GM23338 (cell line): Measurements from ENCODE around the gene GGCT. TPM values are rescaled to one million over a fixed set of nuclear protein-coding genes. Genes with fewer than 3 reads are reported as not detected.
"Not testable (repeated sequence)": the region's sequence is repeated elsewhere in the genome, so short reads cannot be mapped to it uniquely, and the experiment has no call there.

Experiments
- ATAC-seq: fragments of 200-7000 bp; cut with Tn5 transposase; 3 replicates; pipeline ENCODE4 v1.9.1; 2020
- DNase-seq: peaks from one replicate; pipeline ENCODE4 v3.0.0-alpha.2; 2015; ENCODE audit warnings: low spot score
- H2AFZ ChIP-seq: fragments of 200-600 bp; sonication (generic); 2 replicates; pipeline ENCODE4 v1.8.0; 2016; ENCODE audit warnings: antibody characterized with exemption, mild to moderate bottlenecking, moderate library complexity
- H3F3A ChIP-seq: fragments of 200-600 bp; sonication (generic); replicated peaks from 2 replicates; pipeline ENCODE4 v1.8.0; 2017; ENCODE audit warnings: antibody characterized with exemption, mixed run types, low read depth
- H3K27ac ChIP-seq: fragments of 200-600 bp; sonication (generic); 2 replicates; pipeline ENCODE4 v1.6.1; 2016; ENCODE audit warnings: low read depth
- H3K27me3 ChIP-seq: fragments of 200-600 bp; sonication (generic); 2 replicates; pipeline ENCODE4 v1.8.0; 2016; ENCODE audit warnings: mild to moderate bottlenecking, mixed run types, moderate library complexity; ENCODE audit not compliant: insufficient read depth
- H3K36me3 ChIP-seq: fragments of 200-600 bp; sonication (generic); 2 replicates; pipeline ENCODE4 v1.8.0; 2016; ENCODE audit warnings: mild to moderate bottlenecking; ENCODE audit not compliant: insufficient read depth
- H3K4me1 ChIP-seq: fragments of 200-600 bp; sonication (generic); 2 replicates; pipeline ENCODE4 v1.8.0; 2016; ENCODE audit warnings: mild to moderate bottlenecking, moderate library complexity; ENCODE audit not compliant: insufficient read depth
- H3K4me2 ChIP-seq: fragments of 200-600 bp; sonication (generic); 2 replicates; pipeline ENCODE4 v1.7.1; 2017; ENCODE audit warnings: mixed run types
- H3K4me3 ChIP-seq: fragments of 200-600 bp; sonication (generic); 2 replicates; pipeline ENCODE4 v1.6.1; 2016; ENCODE audit warnings: mixed run types
- H3K79me2 ChIP-seq: fragments of 200-600 bp; sonication (generic); replicated peaks from 2 replicates; pipeline ENCODE4 v1.8.0; 2017; ENCODE audit warnings: mild to moderate bottlenecking; ENCODE audit not compliant: insufficient read depth
- H3K9me2 ChIP-seq: fragments of 200-600 bp; sonication (generic); 2 replicates; pipeline ENCODE4 v1.8.0; 2017; ENCODE audit not compliant: insufficient read depth
- H4K20me1 ChIP-seq: fragments of 200-600 bp; sonication (generic); replicated peaks from 2 replicates; pipeline ENCODE4 v1.8.0; 2017; ENCODE audit warnings: mild to moderate bottlenecking; ENCODE audit not compliant: insufficient read depth
- H3K27ac Mint-ChIP-seq: 2 replicates; pipeline ENCODE4 v1.8.0; 2020; ENCODE audit warnings: inconsistent platforms, mild to moderate bottlenecking, moderate library complexity, mixed read lengths
- H3K27me3 Mint-ChIP-seq: 3 replicates; pipeline ENCODE4 v1.8.0; 2022; ENCODE audit warnings: low read depth, mild to moderate bottlenecking, moderate library complexity, mixed read lengths, inconsistent platforms; ENCODE audit not compliant: insufficient read depth, poor library complexity
- H3K36me3 Mint-ChIP-seq: 3 replicates; pipeline ENCODE4 v1.8.0; 2021; ENCODE audit warnings: low read depth, mild to moderate bottlenecking, inconsistent platforms, moderate library complexity, mixed read lengths
- H3K4me1 Mint-ChIP-seq: 3 replicates; pipeline ENCODE4 v1.8.0; 2020; ENCODE audit warnings: mild to moderate bottlenecking, inconsistent platforms, mixed read lengths
- H3K4me3 Mint-ChIP-seq: 3 replicates; pipeline ENCODE4 v1.8.0; 2021; ENCODE audit warnings: moderate library complexity, mild to moderate bottlenecking, inconsistent platforms, mixed read lengths
- H3K9me3 Mint-ChIP-seq: 3 replicates; pipeline ENCODE4 v1.8.0; 2020; ENCODE audit warnings: moderate library complexity, mild to moderate bottlenecking, inconsistent platforms, mixed read lengths
- ETS1 ChIP-seq: IDR thresholded peaks from 2 replicates; pipeline ENCODE4 v1.6.1; 2016; ENCODE audit warnings: antibody characterized with exemption
- EZH2 ChIP-seq: fragments of 200-600 bp; sonication (generic); IDR thresholded peaks from one replicate; pipeline ENCODE4 v1.8.0; 2017; ENCODE audit warnings: antibody characterized with exemption, mild to moderate bottlenecking, low read depth; ENCODE audit not compliant: unreplicated experiment
- EZH2phosphoT487 ChIP-seq: fragments of 200-600 bp; sonication (generic); IDR thresholded peaks from one replicate; pipeline ENCODE4 v1.8.1; 2018; ENCODE audit warnings: antibody characterized with exemption; ENCODE audit not compliant: unreplicated experiment
- JUNB ChIP-seq: IDR thresholded peaks from one replicate; pipeline ENCODE4 v1.6.1; 2016; ENCODE audit warnings: antibody characterized with exemption; ENCODE audit not compliant: unreplicated experiment
- POLR2AphosphoS5 ChIP-seq: IDR thresholded peaks from 2 replicates; pipeline ENCODE4 v1.6.1; 2016; ENCODE audit warnings: antibody characterized with exemption, low read depth
- ZNF331 ChIP-seq: fragments of 250-450 bp; sonication (Bioruptor Pico); IDR thresholded peaks from 2 replicates; pipeline ENCODE4 v1.5.0; 2020; ENCODE audit warnings: low read depth, mild to moderate bottlenecking, moderate library complexity
- polyA plus RNA-seq: library from polyadenylated mRNA; unstranded; fragments of >200 nt; fragmentation: Nextera tagmentation; extraction: Ambion mirVana; gene quantifications from 2 replicates; pipeline ENCODE4 v1.2.1, GENCODE V29; 2016
- total RNA-seq: library from RNA; depleted of rRNA; stranded (reverse); fragments of >200 nt; shearing (Covaris generic); gene quantifications from 2 replicates; pipeline ENCODE4 v1.2.3, GENCODE V29; 2014
- TF ChIP-seq, protein P1 (sequence below): fragments of 250-450 bp; sonication (Bioruptor Pico); IDR thresholded peaks from 2 replicates; pipeline ENCODE4 v1.5.0; 2020; ENCODE audit warnings: mild to moderate bottlenecking, moderate library complexity
- TF ChIP-seq, protein P2 (sequence below), 2 experiments: fragments of 200-600 bp in 1 of 2; sonication (generic) in 1 of 2; conservative IDR thresholded peaks; 2 replicates each; pipeline versions ENCODE4 v1.5.1 to v1.6.1; 2016 to 2017; ENCODE audit warnings: antibody characterized with exemption in 2 of 2, low read depth in 2 of 2, mild to moderate bottlenecking in 2 of 2, moderate library complexity in 1 of 2

Gene GGCT
- total and polyA plus RNA-seq, 2 experiments from 2014 or later, result 104 to 229 TPM

- no peak overlapping the region for H3K4me2 ChIP-seq
- no peak overlapping the region for H2AFZ ChIP-seq
- H3K9me2 ChIP-seq, result no peaks in the 10 kb centered on the region
- H3K4me3 Mint-ChIP-seq, result no peak overlapping the region
- H3K27ac ChIP-seq, result no peak overlapping the region
- no peaks in the 10 kb centered on the region for H3K36me3 ChIP-seq
- no peaks in the 10 kb centered on the region for H3K79me2 ChIP-seq
- no peaks in the 10 kb centered on the region for H3K36me3 Mint-ChIP-seq
- H3K9me3 Mint-ChIP-seq, result peaks cover 2% of the 10 kb centered on the region; the same call in 1 of the 3 replicates
- ATAC-seq (no peak), DNase-seq (no peak)
- H3K27me3 Mint-ChIP-seq, result peaks cover 2% of the 10 kb centered on the region
- H3K4me1 Mint-ChIP-seq, result peaks cover 16% of the 10 kb centered on the region
- no peaks in the 10 kb centered on the region; the same call in 1 of the 2 replicates for H4K20me1 ChIP-seq
- no peak overlapping the region for H3K4me3 ChIP-seq
- no peaks in the 10 kb centered on the region for H3K27me3 ChIP-seq
- H3F3A ChIP-seq, result no peaks in the 10 kb centered on the region
- no peak for TF ChIP-seq EZH2
- TF ChIP-seq, protein P1, sequence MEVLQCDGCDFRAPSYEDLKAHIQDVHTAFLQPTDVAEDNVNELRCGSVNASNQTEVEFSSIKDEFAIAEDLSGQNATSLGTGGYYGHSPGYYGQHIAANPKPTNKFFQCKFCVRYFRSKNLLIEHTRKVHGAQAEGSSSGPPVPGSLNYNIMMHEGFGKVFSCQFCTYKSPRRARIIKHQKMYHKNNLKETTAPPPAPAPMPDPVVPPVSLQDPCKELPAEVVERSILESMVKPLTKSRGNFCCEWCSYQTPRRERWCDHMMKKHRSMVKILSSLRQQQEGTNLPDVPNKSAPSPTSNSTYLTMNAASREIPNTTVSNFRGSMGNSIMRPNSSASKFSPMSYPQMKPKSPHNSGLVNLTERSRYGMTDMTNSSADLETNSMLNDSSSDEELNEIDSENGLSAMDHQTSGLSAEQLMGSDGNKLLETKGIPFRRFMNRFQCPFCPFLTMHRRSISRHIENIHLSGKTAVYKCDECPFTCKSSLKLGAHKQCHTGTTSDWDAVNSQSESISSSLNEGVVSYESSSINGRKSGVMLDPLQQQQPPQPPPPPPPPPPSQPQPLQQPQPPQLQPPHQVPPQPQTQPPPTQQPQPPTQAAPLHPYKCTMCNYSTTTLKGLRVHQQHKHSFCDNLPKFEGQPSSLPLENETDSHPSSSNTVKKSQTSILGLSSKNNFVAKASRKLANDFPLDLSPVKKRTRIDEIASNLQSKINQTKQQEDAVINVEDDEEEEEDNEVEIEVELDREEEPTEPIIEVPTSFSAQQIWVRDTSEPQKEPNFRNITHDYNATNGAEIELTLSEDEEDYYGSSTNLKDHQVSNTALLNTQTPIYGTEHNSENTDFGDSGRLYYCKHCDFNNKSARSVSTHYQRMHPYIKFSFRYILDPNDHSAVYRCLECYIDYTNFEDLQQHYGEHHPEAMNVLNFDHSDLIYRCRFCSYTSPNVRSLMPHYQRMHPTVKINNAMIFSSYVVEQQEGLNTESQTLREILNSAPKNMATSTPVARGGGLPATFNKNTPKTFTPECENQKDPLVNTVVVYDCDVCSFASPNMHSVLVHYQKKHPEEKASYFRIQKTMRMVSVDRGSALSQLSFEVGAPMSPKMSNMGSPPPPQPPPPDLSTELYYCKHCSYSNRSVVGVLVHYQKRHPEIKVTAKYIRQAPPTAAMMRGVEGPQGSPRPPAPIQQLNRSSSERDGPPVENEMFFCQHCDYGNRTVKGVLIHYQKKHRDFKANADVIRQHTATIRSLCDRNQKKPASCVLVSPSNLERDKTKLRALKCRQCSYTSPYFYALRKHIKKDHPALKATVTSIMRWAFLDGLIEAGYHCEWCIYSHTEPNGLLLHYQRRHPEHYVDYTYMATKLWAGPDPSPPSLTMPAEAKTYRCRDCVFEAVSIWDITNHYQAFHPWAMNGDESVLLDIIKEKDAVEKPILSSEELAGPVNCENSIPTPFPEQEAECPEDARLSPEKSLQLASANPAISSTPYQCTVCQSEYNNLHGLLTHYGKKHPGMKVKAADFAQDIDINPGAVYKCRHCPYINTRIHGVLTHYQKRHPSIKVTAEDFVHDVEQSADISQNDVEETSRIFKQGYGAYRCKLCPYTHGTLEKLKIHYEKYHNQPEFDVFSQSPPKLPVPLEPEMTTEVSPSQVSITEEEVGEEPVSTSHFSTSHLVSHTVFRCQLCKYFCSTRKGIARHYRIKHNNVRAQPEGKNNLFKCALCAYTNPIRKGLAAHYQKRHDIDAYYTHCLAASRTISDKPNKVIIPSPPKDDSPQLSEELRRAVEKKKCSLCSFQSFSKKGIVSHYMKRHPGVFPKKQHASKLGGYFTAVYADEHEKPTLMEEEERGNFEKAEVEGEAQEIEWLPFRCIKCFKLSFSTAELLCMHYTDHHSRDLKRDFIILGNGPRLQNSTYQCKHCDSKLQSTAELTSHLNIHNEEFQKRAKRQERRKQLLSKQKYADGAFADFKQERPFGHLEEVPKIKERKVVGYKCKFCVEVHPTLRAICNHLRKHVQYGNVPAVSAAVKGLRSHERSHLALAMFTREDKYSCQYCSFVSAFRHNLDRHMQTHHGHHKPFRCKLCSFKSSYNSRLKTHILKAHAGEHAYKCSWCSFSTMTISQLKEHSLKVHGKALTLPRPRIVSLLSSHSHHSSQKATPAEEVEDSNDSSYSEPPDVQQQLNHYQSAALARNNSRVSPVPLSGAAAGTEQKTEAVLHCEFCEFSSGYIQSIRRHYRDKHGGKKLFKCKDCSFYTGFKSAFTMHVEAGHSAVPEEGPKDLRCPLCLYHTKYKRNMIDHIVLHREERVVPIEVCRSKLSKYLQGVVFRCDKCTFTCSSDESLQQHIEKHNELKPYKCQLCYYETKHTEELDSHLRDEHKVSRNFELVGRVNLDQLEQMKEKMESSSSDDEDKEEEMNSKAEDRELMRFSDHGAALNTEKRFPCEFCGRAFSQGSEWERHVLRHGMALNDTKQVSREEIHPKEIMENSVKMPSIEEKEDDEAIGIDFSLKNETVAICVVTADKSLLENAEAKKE (CRISPR knock-in tag), result no peak
- no peak for TF ChIP-seq ZNF331 (CRISPR knock-in tag)
- TF ChIP-seq EZH2phosphoT487, result no peak
- TF ChIP-seq JUNB, result no peak
- no peak for TF ChIP-seq POLR2AphosphoS5
- TF ChIP-seq, protein P2, sequence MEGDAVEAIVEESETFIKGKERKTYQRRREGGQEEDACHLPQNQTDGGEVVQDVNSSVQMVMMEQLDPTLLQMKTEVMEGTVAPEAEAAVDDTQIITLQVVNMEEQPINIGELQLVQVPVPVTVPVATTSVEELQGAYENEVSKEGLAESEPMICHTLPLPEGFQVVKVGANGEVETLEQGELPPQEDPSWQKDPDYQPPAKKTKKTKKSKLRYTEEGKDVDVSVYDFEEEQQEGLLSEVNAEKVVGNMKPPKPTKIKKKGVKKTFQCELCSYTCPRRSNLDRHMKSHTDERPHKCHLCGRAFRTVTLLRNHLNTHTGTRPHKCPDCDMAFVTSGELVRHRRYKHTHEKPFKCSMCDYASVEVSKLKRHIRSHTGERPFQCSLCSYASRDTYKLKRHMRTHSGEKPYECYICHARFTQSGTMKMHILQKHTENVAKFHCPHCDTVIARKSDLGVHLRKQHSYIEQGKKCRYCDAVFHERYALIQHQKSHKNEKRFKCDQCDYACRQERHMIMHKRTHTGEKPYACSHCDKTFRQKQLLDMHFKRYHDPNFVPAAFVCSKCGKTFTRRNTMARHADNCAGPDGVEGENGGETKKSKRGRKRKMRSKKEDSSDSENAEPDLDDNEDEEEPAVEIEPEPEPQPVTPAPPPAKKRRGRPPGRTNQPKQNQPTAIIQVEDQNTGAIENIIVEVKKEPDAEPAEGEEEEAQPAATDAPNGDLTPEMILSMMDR (conservative IDR thresholded peaks at IDR 0.05; ENCODE audit: low read depth in 2 of 2), result no peak
- TF ChIP-seq ETS1, result no peak
- no peak overlapping the region for H3K27ac Mint-ChIP-seq
- H3K4me1 ChIP-seq, result peaks cover under 1% of the 10 kb centered on the region
Observed at GRCh38 chr7:30543813-30544525, 39.3 kb upstream of the GGCT start.

DNA sequence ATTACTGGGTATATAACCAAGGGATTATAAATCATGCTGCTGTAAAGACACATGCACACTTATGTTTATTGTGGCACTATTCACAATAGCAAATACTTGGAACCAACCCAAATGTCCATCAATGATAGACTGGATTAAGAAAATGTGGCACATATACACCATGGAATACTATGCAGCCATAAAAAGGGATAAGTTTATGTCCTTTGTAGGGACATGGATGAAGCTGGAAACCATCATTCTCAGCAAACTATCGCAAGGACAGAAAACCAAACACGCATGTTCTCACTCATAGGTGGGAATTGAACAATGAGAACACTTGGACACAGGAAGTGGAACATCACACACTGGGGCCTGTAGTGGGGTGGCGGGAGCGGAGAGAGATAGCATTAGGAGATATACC lies 38.5 kb upstream of the GGCT start:
- not testable (repeated sequence) for H3K27me3 Mint-ChIP-seq, H3K27me3 ChIP-seq, H3K4me3 Mint-ChIP-seq, H3K9me2 ChIP-seq, H3K4me1 ChIP-seq, H4K20me1 ChIP-seq, ATAC-seq, H3K36me3 Mint-ChIP-seq, H3K9me3 Mint-ChIP-seq, H3K27ac Mint-ChIP-seq, H3F3A ChIP-seq, DNase-seq, H2AFZ ChIP-seq, H3K79me2 ChIP-seq, H3K4me2 ChIP-seq, H3K27ac ChIP-seq, H3K4me3 ChIP-seq, H3K36me3 ChIP-seq
- peaks cover 12% of the 10 kb centered on the region for H3K4me1 Mint-ChIP-seq
